ENCODE measurements around the gene COX5A. TPM values are rescaled to one million over a fixed set of nuclear protein-coding genes. Genes with fewer than 3 reads are reported as not detected.
A peak's percentile ranks its signal among the peaks of the same experiment; 100 is the strongest.

The COX5A gene
- total and polyA plus RNA-seq, 2 donors (not counting 1 experiment from before 2014, with no cell fraction given): 53.3 to 77.3 TPM

DNA sequence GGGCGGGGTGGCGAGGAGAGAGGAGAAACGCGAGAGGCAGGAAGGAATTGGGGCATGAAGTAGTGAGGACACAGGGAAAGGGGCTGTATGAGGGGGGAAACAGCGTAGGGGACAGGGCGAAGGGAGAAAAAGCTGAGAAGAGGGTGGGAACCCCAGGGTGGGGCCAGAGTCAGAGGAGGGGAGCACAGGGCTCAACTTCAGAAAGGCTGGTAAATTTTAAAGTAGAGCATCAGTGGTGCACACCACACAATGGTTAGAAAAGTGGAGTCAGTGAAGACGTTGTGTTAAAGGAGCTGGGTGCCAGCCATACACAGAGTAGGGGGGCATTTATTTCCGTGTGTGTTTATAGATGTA lies 21.7 kb upstream of the COX5A start:
- Histone ChIP-seq H3K4me2 (replicated peaks; ENCODE audit: low read depth, low read length, poor library complexity, severe bottlenecking) (peak overlapping the region; percentile 60), H2AFZ (ENCODE audit: insufficient read depth, low read depth, low read length, poor library complexity, severe bottlenecking) (no peak overlapping the region), H3K4me3 (ENCODE audit: control extremely low read depth in 1 of 5, extremely low read depth in 1 of 5, insufficient read depth in 1 of 5, low read depth in 2 of 5, low read length in 4 of 5) (no peak overlapping the region), H3K9me3 (ENCODE audit: control extremely low read depth in 1 of 3, control insufficient read depth in 2 of 3, insufficient read depth in 1 of 3, low read length in 2 of 3) (peaks cover 0 to 26% (median 0%) of the 10 kb centered on the region in 3 donors), H3K27ac (ENCODE audit: low read length in 2 of 2) (no peak overlapping the region), H3K9ac (ENCODE audit: low read length) (no peak overlapping the region), H3K4me1 (ENCODE audit: control insufficient read depth in 2 of 2, insufficient read depth in 2 of 2, low read length in 2 of 2) (peaks cover 38 to 40% of the 10 kb centered on the region in 2 donors), H4K20me1 (ENCODE audit: control insufficient read depth, insufficient read depth, low read length, poor library complexity, severe bottlenecking) (peaks cover 20% of the 10 kb centered on the region), H3K36me3 (replicated peaks in 1 of 2; ENCODE audit: control extremely low read depth in 1 of 2, control insufficient read depth in 1 of 2, extremely low read depth in 1 of 2, insufficient read depth in 2 of 2, low read length in 1 of 2) (no peaks in the 10 kb centered on the region), H3K27me3 (replicated peaks in 1 of 4; ENCODE audit: control extremely low read depth in 1 of 4, control insufficient read depth in 3 of 4, insufficient read depth in 4 of 4, low read length in 3 of 4) (peaks cover 0 to 58% (median 40%) of the 10 kb centered on the region in 4 experiments), H3K79me2 (ENCODE audit: control insufficient read depth, insufficient read depth, low read length) (no peaks in the 10 kb centered on the region)
- POLR2A ChIA-PET: no interaction called here
- H3K4me3 Mint-ChIP-seq: no peak overlapping the region
- TF ChIP-seq EZH2 (IDR thresholded peaks at IDR 0.05; ENCODE audit: borderline replicate concordance, insufficient read depth, low read depth, low read length, poor library complexity, severe bottlenecking) (no peak), CTCF (IDR thresholded peaks at IDR 0.05) (no peak)
- CTCF ChIA-PET: interaction anchor here (0.7 to 3.0 kb wide), 4 partner anchors 9 to 325 kb away, joined by 3 to 20 read pairs (median 5); no protein-coding TSS in a partner anchor
- peaks cover 30% of the 10 kb centered on the region for H3K4me1 Mint-ChIP-seq
- DNase-seq (no peak), ATAC-seq (ENCODE audit: low read depth) (no peak)
- H3K27ac Mint-ChIP-seq: no peak overlapping the region
- no peaks in the 10 kb centered on the region for H3K9me3 Mint-ChIP-seq (ENCODE audit: insufficient read depth)
- intact Hi-C loops (cut with micrococcal nuclease): loop anchor here (5.0 kb wide), 1 partner anchor 587 kb away; no protein-coding TSS in a partner anchor
- 13% methylated on average over 6 of the region's 8 CpGs for WGBS (ENCODE audit: insufficient coverage)
- H3K27me3 Mint-ChIP-seq: peaks cover 57% of the 10 kb centered on the region

DNA sequence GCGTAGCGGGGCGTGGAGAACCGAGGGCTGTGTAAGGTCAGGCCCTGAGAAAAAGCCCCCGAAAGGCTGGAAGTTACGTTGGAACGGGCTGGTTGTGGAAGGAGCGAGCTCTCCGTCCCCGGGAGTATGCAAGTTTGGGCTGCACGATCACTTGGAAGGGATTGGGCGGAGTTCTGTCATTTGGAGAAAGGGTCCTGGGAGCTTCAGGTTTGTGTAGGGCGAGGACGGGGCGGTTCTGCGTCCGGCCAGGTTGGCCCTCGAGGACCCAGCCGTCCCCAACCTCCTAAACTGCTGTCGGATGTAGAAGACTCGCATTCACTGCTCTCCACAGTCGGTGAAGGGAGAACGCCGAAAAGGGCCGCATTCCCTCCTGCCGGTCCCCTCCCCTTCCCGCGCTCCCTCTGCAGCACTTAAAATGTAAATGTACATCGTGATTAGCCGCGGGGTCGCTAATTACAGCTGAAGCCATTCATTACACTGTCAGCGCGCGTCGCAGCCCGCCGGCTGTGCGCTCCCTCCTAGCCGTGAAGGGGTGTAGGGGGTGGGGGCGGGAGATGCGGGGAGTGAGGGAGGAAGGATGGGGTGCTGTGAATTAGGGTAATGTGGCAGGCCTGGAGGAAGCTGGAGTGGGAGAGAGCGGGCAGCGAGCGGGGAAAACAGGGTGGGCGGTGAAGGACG lies 21.2 kb upstream of the COX5A start:
- H3K9me3 Mint-ChIP-seq (ENCODE audit: insufficient read depth): no peaks in the 10 kb centered on the region
- Histone ChIP-seq H3K4me1 (ENCODE audit: control insufficient read depth in 2 of 2, insufficient read depth in 2 of 2, low read length in 2 of 2) (peaks cover 38 to 40% of the 10 kb centered on the region in 2 donors), H3K36me3 (replicated peaks in 1 of 2; ENCODE audit: control extremely low read depth in 1 of 2, control insufficient read depth in 1 of 2, extremely low read depth in 1 of 2, insufficient read depth in 2 of 2, low read length in 1 of 2) (no peaks in the 10 kb centered on the region), H3K27ac (ENCODE audit: low read length in 2 of 2) (no peak overlapping the region), H3K27me3 (replicated peaks in 1 of 4; ENCODE audit: control extremely low read depth in 1 of 4, control insufficient read depth in 3 of 4, insufficient read depth in 4 of 4, low read length in 3 of 4) (peaks cover 0 to 63% (median 40%) of the 10 kb centered on the region in 4 experiments), H2AFZ (ENCODE audit: insufficient read depth, low read depth, low read length, poor library complexity, severe bottlenecking) (no peak overlapping the region), H3K79me2 (ENCODE audit: control insufficient read depth, insufficient read depth, low read length) (no peaks in the 10 kb centered on the region), H3K4me2 (replicated peaks; ENCODE audit: low read depth, low read length, poor library complexity, severe bottlenecking) (peak overlapping the region; percentile 60), H3K9ac (ENCODE audit: low read length) (no peak overlapping the region), H3K9me3 (ENCODE audit: control extremely low read depth in 1 of 3, control insufficient read depth in 2 of 3, insufficient read depth in 1 of 3, low read length in 2 of 3) (peaks cover 0 to 26% (median 0%) of the 10 kb centered on the region in 3 donors), H3K4me3 (ENCODE audit: control extremely low read depth in 1 of 5, extremely low read depth in 1 of 5, insufficient read depth in 1 of 5, low read depth in 2 of 5, low read length in 4 of 5) (no peak overlapping the region), H4K20me1 (ENCODE audit: control insufficient read depth, insufficient read depth, low read length, poor library complexity, severe bottlenecking) (peaks cover 20% of the 10 kb centered on the region)
- TF ChIP-seq CTCF (IDR thresholded peaks at IDR 0.05) (no peak), EZH2 (IDR thresholded peaks at IDR 0.05; ENCODE audit: borderline replicate concordance, insufficient read depth, low read depth, low read length, poor library complexity, severe bottlenecking) (no peak)
- ATAC-seq (ENCODE audit: low read depth) (no peak), DNase-seq (peak; percentile 43)
- peaks cover 57% of the 10 kb centered on the region for H3K27me3 Mint-ChIP-seq
- 6% methylated on average over 41 of the region's 47 CpGs for WGBS (ENCODE audit: insufficient coverage)
- peak overlapping the region; percentile 66 for H3K4me3 Mint-ChIP-seq
- peak overlapping the region; percentile 61 for H3K27ac Mint-ChIP-seq
- H3K4me1 Mint-ChIP-seq: peaks cover 30% of the 10 kb centered on the region
- ChIA-PET CTCF (interaction anchor here (0.6 to 3.0 kb wide), 7 partner anchors 8 to 325 kb away, joined by 3 to 20 read pairs (median 4); partner anchors contain the start of gene PPCDC), POLR2A (no interaction called here)
- intact Hi-C loops (cut with micrococcal nuclease): loop anchor here (5.0 kb wide), 1 partner anchor 587 kb away; no protein-coding TSS in a partner anchor
